Activated CD4-positive, alpha-beta T cell treated with anti-CD3 and anti-CD28 coated beads for 36 hours (primary cell): ENCODE data around the gene BEST1. TPM values are rescaled to one million over a fixed set of nuclear protein-coding genes. Genes with fewer than 3 reads are reported as not detected.
A peak's percentile ranks its signal among the peaks of the same experiment; 100 is the strongest.

Experiments
- ATAC-seq: fragments of 200-7000 bp; cut with Tn5 transposase; one replicate; pipeline ENCODE4 v1.10.0; 2021; ENCODE audit warnings: mild to moderate bottlenecking, moderate library complexity
- CTCF ChIA-PET: fragments of 350-600 bp; sonication (Branson Sonifier 250); formaldehyde crosslinking; loops from one replicate; lab custom pipeline; 2021; ENCODE audit warnings: antibody characterized with exemption; lab: Charles Lee
- POLR2A ChIA-PET: fragments of 350-600 bp; sonication (Branson Sonifier 250); formaldehyde crosslinking; loops from one replicate; lab custom pipeline; 2021; ENCODE audit warnings: antibody characterized with exemption, inconsistent platforms; lab: Charles Lee
- DNase-seq: peaks from one replicate; pipeline ENCODE4 v3.0.0-alpha.2; 2020
- H3K27ac Mint-ChIP-seq: one replicate; pipeline ENCODE4 v1.8.0; 2021; ENCODE audit warnings: mixed read lengths
- H3K27me3 Mint-ChIP-seq: one replicate; pipeline ENCODE4 v1.8.0; 2021; ENCODE audit warnings: mixed read lengths
- H3K36me3 Mint-ChIP-seq: one replicate; pipeline ENCODE4 v1.8.0; 2021; ENCODE audit warnings: low read depth, mixed read lengths
- H3K4me1 Mint-ChIP-seq: one replicate; pipeline ENCODE4 v1.8.0; 2021; ENCODE audit warnings: mixed read lengths
- H3K4me3 Mint-ChIP-seq: one replicate; pipeline ENCODE4 v1.8.0; 2021; ENCODE audit warnings: mild to moderate bottlenecking, moderate library complexity, mixed read lengths
- H3K9me3 Mint-ChIP-seq: one replicate; pipeline ENCODE4 v1.8.0; 2021; ENCODE audit warnings: low read depth, mixed read lengths
- intact Hi-C, 2 experiments: fragments of 100-400 bp; cut with DNase I in 1 of 2; cut with micrococcal nuclease in 1 of 2; formaldehyde crosslinking; loops; one replicate each; pipeline versions ENCODE4 v1.14.2 to v1.15.1; 2022 to 2024; cut with DNase I, micrococcal nuclease
- total RNA-seq, 2 experiments: library from RNA; stranded (reverse); gene quantifications; one replicate each; pipeline ENCODE4 v1.2.3, GENCODE V29; 2021

BEST1 gene
- total RNA-seq, 2 experiments from 2014 or later = 0.37 to 0.65 TPM

- H3K27me3 Mint-ChIP-seq = peaks cover 4% of the 10 kb centered on the region
- no peak overlapping the region for H3K4me3 Mint-ChIP-seq
- intact Hi-C loops = no loop called here
- ATAC-seq = no peak
- H3K27ac Mint-ChIP-seq = no peak overlapping the region
- H3K9me3 Mint-ChIP-seq = no peaks in the 10 kb centered on the region
- H3K36me3 Mint-ChIP-seq = no peaks in the 10 kb centered on the region
- ChIA-PET POLR2A (no interaction called here), CTCF (interaction anchor here (1.2 to 3.3 kb wide), 2 partner anchors 13 to 27 kb away, joined by 4 to 13 read pairs; no protein-coding TSS in a partner anchor)
- DNase-seq = no peak
- no peaks in the 10 kb centered on the region for H3K4me1 Mint-ChIP-seq
Measured at GRCh38 chr11:61926235-61926634, 23.9 kb upstream of the BEST1 start.

GRCh38 chr11:61927501-61927900, 22.6 kb upstream of the BEST1 start:
- H3K4me1 Mint-ChIP-seq = no peaks in the 10 kb centered on the region
- ATAC-seq (no peak), DNase-seq (no peak)
- H3K27ac Mint-ChIP-seq = no peak overlapping the region
- ChIA-PET POLR2A (no interaction called here), CTCF (no interaction called here)
- no peaks in the 10 kb centered on the region for H3K27me3 Mint-ChIP-seq
- no peak overlapping the region for H3K4me3 Mint-ChIP-seq
- intact Hi-C loops = no loop called here
- H3K9me3 Mint-ChIP-seq = no peaks in the 10 kb centered on the region
- H3K36me3 Mint-ChIP-seq = no peaks in the 10 kb centered on the region

- H3K36me3 Mint-ChIP-seq = no peaks in the 10 kb centered on the region
- H3K4me1 Mint-ChIP-seq = no peaks in the 10 kb centered on the region
- no peak overlapping the region for H3K4me3 Mint-ChIP-seq
- peaks cover 6% of the 10 kb centered on the region for H3K27me3 Mint-ChIP-seq
- intact Hi-C loops = no loop called here
- no peak overlapping the region for H3K27ac Mint-ChIP-seq
- ChIA-PET POLR2A (interaction anchor here (0.7 kb wide), 2 partner anchors 83 to 120 kb away, joined by 3 to 4 read pairs; no protein-coding TSS in a partner anchor), CTCF (interaction anchor here (0.6 to 1.4 kb wide), 4 partner anchors 19 to 1143 kb away, joined by 3 to 8 read pairs (median 4); no protein-coding TSS in a partner anchor)
- DNase-seq (no peak), ATAC-seq (no peak)
- peaks cover 2% of the 10 kb centered on the region for H3K9me3 Mint-ChIP-seq
Measured at GRCh38 chr11:61928606-61929005, 21.5 kb upstream of the BEST1 start.

- Mint-ChIP-seq H3K27me3 (peaks cover 11% of the 10 kb centered on the region), H3K9me3 (peaks cover 4% of the 10 kb centered on the region), H3K27ac (no peak overlapping the region), H3K36me3 (no peaks in the 10 kb centered on the region), H3K4me1 (no peaks in the 10 kb centered on the region), H3K4me3 (no peak overlapping the region)
- CTCF ChIA-PET = interaction anchor here (1.0 to 1.2 kb wide), 4 partner anchors 16 to 177 kb away, joined by 3 to 4 read pairs (median 3); no protein-coding TSS in a partner anchor
- intact Hi-C loops = no loop called here
- ATAC-seq (no peak), DNase-seq (no peak)
- POLR2A ChIA-PET = interaction anchor here (0.6 kb wide), 1 partner anchor 20 kb away, joined by 3 read pairs; no protein-coding TSS in a partner anchor
Measured at GRCh38 chr11:61930933-61931332, 19.2 kb upstream of the BEST1 start.

- Mint-ChIP-seq H3K4me3 (no peak overlapping the region), H3K27me3 (peaks cover 17% of the 10 kb centered on the region), H3K36me3 (no peaks in the 10 kb centered on the region), H3K27ac (no peak overlapping the region), H3K4me1 (no peaks in the 10 kb centered on the region), H3K9me3 (peaks cover 14% of the 10 kb centered on the region)
- POLR2A ChIA-PET = no interaction called here
- intact Hi-C loops = no loop called here
- DNase-seq (no peak), ATAC-seq (no peak)
- CTCF ChIA-PET = interaction anchor here (1.2 to 1.4 kb wide), 3 partner anchors 11 to 62 kb away, joined by 3 to 6 read pairs (median 4); no protein-coding TSS in a partner anchor
Measured at GRCh38 chr11:61935861-61936260, 14.3 kb upstream of the BEST1 start.

- H3K4me3 Mint-ChIP-seq = no peak overlapping the region
- H3K27me3 Mint-ChIP-seq = peaks cover 6% of the 10 kb centered on the region
- H3K9me3 Mint-ChIP-seq = peaks cover 12% of the 10 kb centered on the region
- ATAC-seq (no peak), DNase-seq (no peak)
- no peaks in the 10 kb centered on the region for H3K36me3 Mint-ChIP-seq
- CTCF ChIA-PET = interaction anchor here (0.6 to 2.3 kb wide), 2 partner anchors 42 to 407 kb away, joined by 3 to 6 read pairs; no protein-coding TSS in a partner anchor
- intact Hi-C loops = no loop called here
- no peaks in the 10 kb centered on the region for H3K4me1 Mint-ChIP-seq
- POLR2A ChIA-PET = interaction anchor here (0.7 kb wide), 1 partner anchor 193 kb away, joined by 4 read pairs; no protein-coding TSS in a partner anchor
- H3K27ac Mint-ChIP-seq = no peak overlapping the region
Measured at GRCh38 chr11:61940466-61940865, 9.7 kb upstream of the BEST1 start.

- intact Hi-C loops = loop anchor here (5.0 kb wide), 2 partner anchors 137 to 193 kb away; partner anchors contain the start of gene MYRF (in 1 of the 2)
- Mint-ChIP-seq H3K9me3 (no peaks in the 10 kb centered on the region), H3K27ac (no peak overlapping the region), H3K27me3 (peaks cover 2% of the 10 kb centered on the region), H3K4me3 (no peak overlapping the region), H3K4me1 (peaks cover 5% of the 10 kb centered on the region), H3K36me3 (no peaks in the 10 kb centered on the region)
- ATAC-seq (no peak), DNase-seq (no peak)
- ChIA-PET POLR2A (no interaction called here), CTCF (interaction anchor here (1.0 to 5.0 kb wide), 3 partner anchors 9 to 136 kb away, joined by 4 to 70 read pairs (median 67); no protein-coding TSS in a partner anchor)
Measured at GRCh38 chr11:61945191-61945590, 5.0 kb upstream of the BEST1 start.

GRCh38 chr11:61946894-61947293, 3.3 kb upstream of the BEST1 start:
- intact Hi-C loops = loop anchor here (1.0 to 5.0 kb wide), 8 partner anchors 48 to 195 kb away; partner anchors contain the start of gene MYRF (in 1 of the 2)
- H3K36me3 Mint-ChIP-seq = no peaks in the 10 kb centered on the region
- no peaks in the 10 kb centered on the region for H3K9me3 Mint-ChIP-seq
- H3K4me1 Mint-ChIP-seq = peaks cover 5% of the 10 kb centered on the region
- H3K4me3 Mint-ChIP-seq = no peak overlapping the region
- DNase-seq (no peak), ATAC-seq (no peak)
- CTCF ChIA-PET = interaction anchor here (0.7 to 5.9 kb wide), 24 partner anchors 8 to 162 kb away, joined by 3 to 70 read pairs (median 5); partner anchors contain the start of genes FADS3 and FEN1
- peaks cover 2% of the 10 kb centered on the region for H3K27me3 Mint-ChIP-seq
- no peak overlapping the region for H3K27ac Mint-ChIP-seq
- POLR2A ChIA-PET = no interaction called here

- H3K36me3 Mint-ChIP-seq = no peaks in the 10 kb centered on the region
- ATAC-seq (peak; percentile 72), DNase-seq (peak; percentile 84)
- intact Hi-C loops = loop anchor here (1.0 to 5.0 kb wide), 9 partner anchors 21 to 195 kb away; partner anchors contain the start of gene MYRF (in 1 of the 2)
- peaks cover 2% of the 10 kb centered on the region for H3K27me3 Mint-ChIP-seq
- no peak overlapping the region for H3K4me3 Mint-ChIP-seq
- no peak overlapping the region for H3K27ac Mint-ChIP-seq
- peaks cover 5% of the 10 kb centered on the region for H3K4me1 Mint-ChIP-seq
- ChIA-PET POLR2A (no interaction called here), CTCF (interaction anchor here (0.6 to 5.9 kb wide), 34 partner anchors 9 to 1048 kb away, joined by 3 to 70 read pairs (median 5); partner anchors contain the start of gene FEN1)
- H3K9me3 Mint-ChIP-seq = no peaks in the 10 kb centered on the region
Measured at GRCh38 chr11:61947486-61948210, 2.5 kb upstream of the BEST1 start.

- intact Hi-C loops = loop anchor here (2.0 to 5.0 kb wide), 3 partner anchors 20 to 196 kb away; partner anchors contain the start of gene MYRF (in 1 of the 2)
- DNase-seq (no peak), ATAC-seq (no peak)
- Mint-ChIP-seq H3K9me3 (no peaks in the 10 kb centered on the region), H3K36me3 (no peaks in the 10 kb centered on the region), H3K4me3 (no peak overlapping the region), H3K4me1 (peaks cover 5% of the 10 kb centered on the region), H3K27me3 (peaks cover 2% of the 10 kb centered on the region), H3K27ac (no peak overlapping the region)
- ChIA-PET CTCF (interaction anchor here (0.6 to 5.9 kb wide), 25 partner anchors 9 to 441 kb away, joined by 3 to 70 read pairs (median 6); partner anchors contain the start of gene FEN1), POLR2A (interaction anchor here (0.6 kb wide), 1 partner anchor 157 kb away, joined by 5 read pairs; no protein-coding TSS in a partner anchor)
Measured at GRCh38 chr11:61948505-61948904, 1.6 kb upstream of the BEST1 start.
